HepG2 (cell line): ENCODE measurements around the gene CCL23.

Experiments used
- CCAR2 ChIP-seq: fragments of 200-400 bp; formaldehyde crosslinking; optimal IDR thresholded peaks from 2 replicates; pipeline ENCODE3; 2018; ENCODE audit warnings: low read depth, mild to moderate bottlenecking, low read length, moderate library complexity
- GABPA ChIP-seq, 2 experiments: IDR thresholded peaks; 2 replicates each; pipeline ENCODE4 v1.6.1; 2011 to 2016; ENCODE audit warnings: low read depth in 2 of 2, low read length in 1 of 2, missing biosample characterization in 1 of 2, missing genetic modification characterization in 1 of 2
- MAFF ChIP-seq: IDR thresholded peaks from 2 replicates; pipeline ENCODE4 v1.6.1; 2011; ENCODE audit warnings: low read depth, low read length, improper control_type of control experiment
- MBD4 ChIP-seq: IDR thresholded peaks from 2 replicates; pipeline ENCODE4 v1.6.1; 2012; ENCODE audit warnings: low read length, inconsistent platforms, borderline replicate concordance
- ZFYVE20 ChIP-seq: sonication (generic); formaldehyde crosslinking; IDR thresholded peaks from 2 replicates; pipeline ENCODE4 v1.8.0; 2023; ENCODE audit warnings: low read depth, mild to moderate bottlenecking, moderate library complexity, missing genetic modification reagents, borderline replicate concordance
- ZKSCAN1 ChIP-seq: fragments of 150-350 bp; IDR thresholded peaks from 2 replicates; pipeline ENCODE4 v1.6.1; 2014; ENCODE audit warnings: low read length
- TF ChIP-seq, protein P1 (sequence below): IDR thresholded peaks from 2 replicates; pipeline ENCODE4 v1.6.1; 2018; ENCODE audit warnings: missing genetic modification reagents, mild to moderate bottlenecking, missing compliant biosample characterization
- TF ChIP-seq, protein P2 (sequence below): sonication (generic); formaldehyde crosslinking; IDR thresholded peaks from 2 replicates; pipeline ENCODE4 v1.5.1; 2020; ENCODE audit warnings: missing genetic modification reagents, mild to moderate bottlenecking, borderline replicate concordance

DNA sequence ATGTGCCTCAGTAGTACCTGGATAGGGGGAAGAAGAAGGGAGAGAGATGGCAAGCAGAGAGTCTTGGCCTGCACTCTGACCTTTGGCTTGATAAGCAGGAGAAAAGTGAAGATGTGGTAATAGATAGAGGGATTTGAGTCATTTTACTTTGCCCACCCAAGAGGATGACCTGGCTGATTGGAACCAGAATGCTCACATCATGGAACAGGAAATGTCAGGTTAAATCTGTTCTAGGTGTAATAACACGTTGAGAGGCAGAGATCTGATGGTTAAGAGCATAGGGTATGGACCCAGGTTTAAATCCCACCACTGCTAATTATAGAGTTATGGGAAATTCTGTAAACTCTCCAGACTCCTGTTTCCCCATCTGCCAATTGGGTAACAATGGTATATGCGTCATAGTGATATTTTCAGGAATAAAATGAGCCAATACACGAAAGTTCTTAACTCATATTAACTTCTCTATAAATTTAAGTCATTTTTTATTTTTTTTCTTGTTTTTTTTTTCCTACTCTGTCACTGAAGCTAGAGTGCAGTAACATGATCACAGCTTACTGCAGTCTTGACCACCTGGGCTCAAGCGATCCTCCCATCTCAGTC is 38.2 kb upstream of the CCL23 start:
- no peak for TF ChIP-seq CCAR2
- no peak for TF ChIP-seq GABPA (IDR thresholded peaks at IDR 0.05; ENCODE audit: low read depth, low read length)
- no peak for TF ChIP-seq GABPA (CRISPR knock-in tag; IDR thresholded peaks at IDR 0.05; ENCODE audit: low read depth)
- TF ChIP-seq, protein P1, sequence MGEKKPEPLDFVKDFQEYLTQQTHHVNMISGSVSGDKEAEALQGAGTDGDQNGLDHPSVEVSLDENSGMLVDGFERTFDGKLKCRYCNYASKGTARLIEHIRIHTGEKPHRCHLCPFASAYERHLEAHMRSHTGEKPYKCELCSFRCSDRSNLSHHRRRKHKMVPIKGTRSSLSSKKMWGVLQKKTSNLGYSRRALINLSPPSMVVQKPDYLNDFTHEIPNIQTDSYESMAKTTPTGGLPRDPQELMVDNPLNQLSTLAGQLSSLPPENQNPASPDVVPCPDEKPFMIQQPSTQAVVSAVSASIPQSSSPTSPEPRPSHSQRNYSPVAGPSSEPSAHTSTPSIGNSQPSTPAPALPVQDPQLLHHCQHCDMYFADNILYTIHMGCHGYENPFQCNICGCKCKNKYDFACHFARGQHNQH (CRISPR knock-in tag), result no peak
- TF ChIP-seq, protein P2, sequence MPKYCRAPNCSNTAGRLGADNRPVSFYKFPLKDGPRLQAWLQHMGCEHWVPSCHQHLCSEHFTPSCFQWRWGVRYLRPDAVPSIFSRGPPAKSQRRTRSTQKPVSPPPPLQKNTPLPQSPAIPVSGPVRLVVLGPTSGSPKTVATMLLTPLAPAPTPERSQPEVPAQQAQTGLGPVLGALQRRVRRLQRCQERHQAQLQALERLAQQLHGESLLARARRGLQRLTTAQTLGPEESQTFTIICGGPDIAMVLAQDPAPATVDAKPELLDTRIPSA (CRISPR knock-in tag), result no peak
- TF ChIP-seq MBD4, result no peak
- no peak for TF ChIP-seq ZKSCAN1
- TF ChIP-seq ZFYVE20, result no peak
- TF ChIP-seq MAFF, result no peak
